MM.1S (cell line): ENCODE results near the gene CKMT2.

Source experiments
- DNase-seq: peaks from one replicate; pipeline ENCODE4 v3.0.0-alpha.2; 2015
- H2AFZ ChIP-seq: fragments of 300-600 bp; sonication (generic); 2 replicates; pipeline ENCODE4 v1.6.0; 2016; ENCODE audit warnings: antibody characterized with exemption, low read length
- H3F3A ChIP-seq: fragments of 300-600 bp; sonication (generic); 2 replicates; pipeline ENCODE4 v1.6.1; 2016; ENCODE audit warnings: mild to moderate bottlenecking, antibody characterized with exemption, low read length, moderate library complexity, mixed read lengths; ENCODE audit not compliant: insufficient read depth
- H3K27ac ChIP-seq: fragments of 300-600 bp; sonication (generic); 2 replicates; pipeline ENCODE4 v1.5.1; 2016; ENCODE audit warnings: mild to moderate bottlenecking, low read length
- H3K27me3 ChIP-seq: fragments of 300-600 bp; sonication (generic); replicated peaks from 2 replicates; pipeline ENCODE4 v1.6.0; 2016; ENCODE audit warnings: low read length; ENCODE audit not compliant: insufficient read depth
- H3K36me3 ChIP-seq: fragments of 300-600 bp; sonication (generic); replicated peaks from 2 replicates; pipeline ENCODE4 v1.6.1; 2016; ENCODE audit warnings: mild to moderate bottlenecking, low read length, mixed read lengths; ENCODE audit not compliant: insufficient read depth
- H3K4me1 ChIP-seq: fragments of 300-600 bp; sonication (generic); 2 replicates; pipeline ENCODE4 v1.6.1; 2016; ENCODE audit warnings: low read length, mixed read lengths
- H3K4me2 ChIP-seq: fragments of 300-600 bp; sonication (generic); 2 replicates; pipeline ENCODE4 v1.6.0; 2016; ENCODE audit warnings: low read depth, low read length
- H3K4me3 ChIP-seq: fragments of 300-600 bp; sonication (generic); 2 replicates; pipeline ENCODE4 v1.5.1; 2016; ENCODE audit warnings: low read length, mixed read lengths
- H3K79me2 ChIP-seq: fragments of 300-600 bp; sonication (generic); 2 replicates; pipeline ENCODE4 v1.6.1; 2016; ENCODE audit warnings: mixed run types, low read length, mixed read lengths
- H3K9ac ChIP-seq: fragments of 300-600 bp; sonication (generic); 2 replicates; pipeline ENCODE4 v1.6.1; 2016; ENCODE audit warnings: low read length, mixed read lengths
- H3K9me2 ChIP-seq: fragments of 300-600 bp; sonication (generic); replicated peaks from 2 replicates; pipeline ENCODE4 v1.6.1; 2016; ENCODE audit warnings: mild to moderate bottlenecking, low read length, mixed read lengths; ENCODE audit not compliant: insufficient read depth
- H3K9me3 ChIP-seq: fragments of 300-600 bp; sonication (generic); replicated peaks from 2 replicates; pipeline ENCODE4 v1.6.1; 2016; ENCODE audit warnings: mild to moderate bottlenecking, low read length, mixed read lengths; ENCODE audit not compliant: insufficient read depth
- H4K20me1 ChIP-seq: fragments of 300-600 bp; sonication (generic); 2 replicates; pipeline ENCODE4 v1.6.1; 2016; ENCODE audit warnings: mild to moderate bottlenecking, low read length, moderate library complexity, mixed read lengths; ENCODE audit not compliant: insufficient read depth
- EZH2 ChIP-seq: fragments of 300-600 bp; sonication (generic); optimal IDR thresholded peaks from 2 replicates; pipeline ENCODE3; 2017; ENCODE audit warnings: low read depth, mild to moderate bottlenecking, antibody characterized with exemption, low read length, mixed read lengths
- EZH2phosphoT487 ChIP-seq: fragments of 300-600 bp; sonication (generic); IDR thresholded peaks from 2 replicates; pipeline ENCODE4 v1.6.1; 2018; ENCODE audit warnings: antibody characterized with exemption, low read length
- TF ChIP-seq, protein P1 (sequence below): fragments of 300-600 bp; sonication (generic); IDR thresholded peaks from 2 replicates; pipeline ENCODE4 v1.5.1; 2016; ENCODE audit warnings: antibody characterized with exemption, low read length, mixed read lengths

Gene CKMT2

GRCh38 chr5:81204205-81204604 is 28.9 kb upstream of the CKMT2 start:
- Histone ChIP-seq H3K4me3 (no peak overlapping the region), H4K20me1 (no peaks in the 10 kb centered on the region), H3K27ac (no peak overlapping the region), H2AFZ (no peak overlapping the region), H3K27me3 (no peaks in the 10 kb centered on the region), H3K4me1 (no peaks in the 10 kb centered on the region), H3K4me2 (no peak overlapping the region), H3K36me3 (no peaks in the 10 kb centered on the region), H3K79me2 (no peaks in the 10 kb centered on the region), H3K9me3 (no peaks in the 10 kb centered on the region), H3F3A (no peaks in the 10 kb centered on the region), H3K9ac (no peak overlapping the region), H3K9me2 (no peaks in the 10 kb centered on the region)
- no peak for DNase-seq
- TF ChIP-seq EZH2phosphoT487 (no peak), EZH2 (no peak)
- TF ChIP-seq, protein P1, sequence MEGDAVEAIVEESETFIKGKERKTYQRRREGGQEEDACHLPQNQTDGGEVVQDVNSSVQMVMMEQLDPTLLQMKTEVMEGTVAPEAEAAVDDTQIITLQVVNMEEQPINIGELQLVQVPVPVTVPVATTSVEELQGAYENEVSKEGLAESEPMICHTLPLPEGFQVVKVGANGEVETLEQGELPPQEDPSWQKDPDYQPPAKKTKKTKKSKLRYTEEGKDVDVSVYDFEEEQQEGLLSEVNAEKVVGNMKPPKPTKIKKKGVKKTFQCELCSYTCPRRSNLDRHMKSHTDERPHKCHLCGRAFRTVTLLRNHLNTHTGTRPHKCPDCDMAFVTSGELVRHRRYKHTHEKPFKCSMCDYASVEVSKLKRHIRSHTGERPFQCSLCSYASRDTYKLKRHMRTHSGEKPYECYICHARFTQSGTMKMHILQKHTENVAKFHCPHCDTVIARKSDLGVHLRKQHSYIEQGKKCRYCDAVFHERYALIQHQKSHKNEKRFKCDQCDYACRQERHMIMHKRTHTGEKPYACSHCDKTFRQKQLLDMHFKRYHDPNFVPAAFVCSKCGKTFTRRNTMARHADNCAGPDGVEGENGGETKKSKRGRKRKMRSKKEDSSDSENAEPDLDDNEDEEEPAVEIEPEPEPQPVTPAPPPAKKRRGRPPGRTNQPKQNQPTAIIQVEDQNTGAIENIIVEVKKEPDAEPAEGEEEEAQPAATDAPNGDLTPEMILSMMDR: no peak

DNA sequence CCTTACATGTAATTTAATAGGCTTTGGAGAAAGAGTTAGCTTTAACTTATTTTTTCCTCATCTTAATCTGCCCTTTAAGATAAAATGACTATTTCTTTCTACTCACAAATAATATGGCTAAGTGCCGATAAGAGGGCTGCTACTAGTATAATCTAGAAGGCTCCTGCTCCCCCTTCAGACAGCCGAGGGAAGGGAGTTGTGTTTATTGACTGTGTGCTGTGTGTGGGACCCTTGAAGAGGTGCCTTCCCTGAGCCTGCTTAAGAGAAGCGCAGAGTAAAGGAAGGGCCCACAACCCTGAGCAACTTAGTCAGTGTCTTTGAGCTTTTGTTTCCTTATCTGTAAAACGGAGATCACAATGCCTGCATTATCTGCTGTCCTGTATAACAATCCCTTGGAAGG is 28.1 kb upstream of the CKMT2 start:
- DNase-seq: no peak
- Histone ChIP-seq H3K27me3 (no peaks in the 10 kb centered on the region), H3K4me2 (no peak overlapping the region), H3K79me2 (no peaks in the 10 kb centered on the region), H2AFZ (no peak overlapping the region), H3K9me2 (no peaks in the 10 kb centered on the region), H3K9ac (no peak overlapping the region), H3K36me3 (no peaks in the 10 kb centered on the region), H3F3A (no peaks in the 10 kb centered on the region), H3K9me3 (no peaks in the 10 kb centered on the region), H4K20me1 (no peaks in the 10 kb centered on the region), H3K27ac (no peak overlapping the region), H3K4me3 (no peak overlapping the region), H3K4me1 (no peaks in the 10 kb centered on the region)
- TF ChIP-seq EZH2 (no peak), EZH2phosphoT487 (no peak)
- TF ChIP-seq, protein P1: no peak

GRCh38 chr5:81207009-81207408 is 26.1 kb upstream of the CKMT2 start:
- Histone ChIP-seq H4K20me1 (no peaks in the 10 kb centered on the region), H3K4me2 (no peak overlapping the region), H3K79me2 (no peaks in the 10 kb centered on the region), H3K27me3 (no peaks in the 10 kb centered on the region), H3K4me3 (no peak overlapping the region), H2AFZ (no peak overlapping the region), H3K9me3 (no peaks in the 10 kb centered on the region), H3K9me2 (no peaks in the 10 kb centered on the region), H3F3A (no peaks in the 10 kb centered on the region), H3K4me1 (no peaks in the 10 kb centered on the region), H3K9ac (no peak overlapping the region), H3K27ac (no peak overlapping the region), H3K36me3 (no peaks in the 10 kb centered on the region)
- no peak for TF ChIP-seq EZH2phosphoT487
- TF ChIP-seq, protein P1: no peak
- TF ChIP-seq EZH2: no peak
- no peak for DNase-seq
